HG03060 (cell line): ENCODE measurements around the gene SAFB.
A peak's percentile ranks its signal among the peaks of the same experiment; 100 is the strongest.

Experiments used
- ATAC-seq: cut with Tn5 transposase; IDR thresholded peaks from one replicate; pipeline ENCODE4 v1.9.1; 2021; ENCODE audit warnings: low read depth, moderate number of reproducible peaks; ENCODE audit not compliant: unreplicated experiment

Gene SAFB

GRCh38 chr19:5622465-5623396 is at the start of gene SAFB, which contains the start of gene SAFB2:
Gene SAFB, plus strand, starts transcription at chr19:5623083. Its CDS starts 123 bp downstream, at chr19:5623206.
Gene SAFB2, minus strand, starts transcription at chr19:5622776. Its CDS starts 61 bp downstream, at chr19:5622715.
- peak; percentile 71 for ATAC-seq

GRCh38 chr19:5575590-5575989 is 47.3 kb upstream of the SAFB start:
- ATAC-seq: no peak

GRCh38 chr19:5578097-5578846 is 44.6 kb upstream of the SAFB start:
- no peak for ATAC-seq

GRCh38 chr19:5579286-5579685 is 43.6 kb upstream of the SAFB start:
- ATAC-seq: no peak

GRCh38 chr19:5579697-5580096 is 43.2 kb upstream of the SAFB start:
- no peak for ATAC-seq

- no peak for ATAC-seq
Observed at GRCh38 chr19:5580161-5580571, 42.7 kb upstream of the SAFB start.

GRCh38 chr19:5585461-5586299 is 37.2 kb upstream of the SAFB start:
- ATAC-seq: no peak

GRCh38 chr19:5586300-5587070 is 36.4 kb upstream of the SAFB start:
- no peak for ATAC-seq

- no peak for ATAC-seq
Observed at GRCh38 chr19:5587071-5587455, 35.8 kb upstream of the SAFB start.

GRCh38 chr19:5587661-5588060 is 35.2 kb upstream of the SAFB start:
- no peak for ATAC-seq

GRCh38 chr19:5588441-5588840 is 34.4 kb upstream of the SAFB start:
- ATAC-seq: no peak

- no peak for ATAC-seq
Observed at GRCh38 chr19:5588906-5589676, 33.8 kb upstream of the SAFB start.

- no peak for ATAC-seq
Observed at GRCh38 chr19:5590151-5590864, 32.6 kb upstream of the SAFB start.

GRCh38 chr19:5590865-5591154 is 32.1 kb upstream of the SAFB start:
- ATAC-seq: no peak

- no peak for ATAC-seq
Observed at GRCh38 chr19:5591476-5591875, 31.4 kb upstream of the SAFB start.

- ATAC-seq: no peak
Observed at GRCh38 chr19:5592531-5593342, 30.1 kb upstream of the SAFB start.

GRCh38 chr19:5593343-5594255 is 29.3 kb upstream of the SAFB start:
- ATAC-seq: no peak
